Measurements from ENCODE around the gene PIGQ.

PIGQ gene

DNA sequence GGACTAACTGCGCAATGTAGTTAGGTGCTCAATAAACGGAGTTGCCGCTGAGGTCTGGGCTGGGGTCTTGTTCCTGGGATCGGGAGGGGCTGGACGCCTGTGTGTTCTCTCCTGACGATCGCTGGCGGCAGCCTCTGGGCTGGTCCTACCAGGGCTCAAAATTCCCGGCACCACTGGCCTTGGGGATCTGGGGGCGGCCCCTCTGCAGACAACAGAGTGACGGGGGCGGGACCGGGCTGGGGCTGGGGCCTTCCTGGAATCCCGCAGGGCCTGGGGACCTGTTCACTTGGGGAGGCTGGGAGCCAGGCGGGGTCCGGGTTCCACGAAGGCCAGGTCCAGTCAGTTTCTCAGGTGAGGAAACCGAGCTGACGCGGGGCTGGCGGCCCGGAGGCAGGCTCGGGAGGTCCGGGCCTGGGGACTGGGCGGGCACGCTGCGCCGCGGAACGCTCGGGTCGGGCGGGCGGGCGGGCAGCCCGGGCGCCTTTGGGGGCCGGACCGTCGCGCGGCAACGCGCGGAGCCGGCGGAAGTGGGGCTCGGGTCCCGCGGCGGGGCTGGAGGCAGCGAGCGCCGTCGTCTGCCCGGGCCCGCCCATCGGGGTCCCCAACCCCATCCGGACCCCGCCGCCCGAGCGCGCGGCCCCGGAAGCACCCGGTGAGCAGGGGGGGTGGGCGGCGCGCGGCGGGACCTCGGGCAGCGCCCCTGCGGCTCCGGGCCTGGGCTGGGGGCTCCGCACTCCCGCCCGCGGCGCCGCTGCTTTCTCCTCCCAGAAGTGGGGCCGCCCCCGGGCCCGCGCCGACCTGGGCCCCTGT, at the start of gene PIGQ:
TSS of gene PIGQ (plus strand) at position 524 of the 810 bp plus-strand sequence. CDS start 4,107 bp downstream, outside the sequence.
- no peak for DNase-seq

GRCh38 chr16:520847-521246, 48.9 kb upstream of the PIGQ start:
- no peak for DNase-seq

DNA sequence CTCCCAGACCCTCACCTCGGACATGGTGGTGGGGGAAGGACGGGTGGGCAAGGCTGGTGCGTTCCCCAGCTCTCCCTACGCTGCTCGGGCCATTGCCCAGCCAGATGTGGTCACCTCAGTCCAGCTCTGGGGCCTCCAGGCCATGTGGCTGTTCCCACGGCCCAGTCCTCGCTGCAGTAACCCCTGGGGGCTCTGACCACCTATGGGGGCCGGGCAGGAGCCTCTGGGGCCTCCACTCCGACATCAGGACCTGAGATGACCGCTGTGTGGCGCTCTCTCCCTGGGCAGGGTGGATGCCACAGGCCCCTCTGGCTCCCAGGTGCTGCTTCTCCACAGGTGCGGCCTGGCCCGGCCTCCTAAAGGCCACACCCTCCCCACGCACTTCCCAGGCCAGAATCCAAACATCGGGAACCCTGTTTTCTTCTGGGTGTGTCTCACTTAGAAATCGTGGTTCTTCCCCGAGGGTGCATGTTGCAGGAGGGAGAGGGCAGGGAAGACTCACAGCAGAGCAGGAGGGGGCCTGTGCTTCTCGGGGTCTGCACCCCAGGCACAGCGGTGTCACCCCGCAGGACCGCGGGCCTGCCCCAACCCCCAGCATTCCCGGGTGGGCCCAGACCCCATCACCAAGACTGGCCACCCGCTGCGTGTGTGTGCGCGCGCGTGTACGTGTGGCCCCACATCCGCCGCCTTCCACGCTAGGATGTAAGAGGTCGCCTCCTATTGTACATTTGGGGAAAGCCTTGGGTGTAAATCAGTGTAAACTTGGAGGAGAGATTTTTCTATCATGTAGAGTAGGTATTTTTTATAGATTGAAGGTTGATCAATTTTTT, 48.2 kb upstream of the PIGQ start:
- no peak for DNase-seq

DNA sequence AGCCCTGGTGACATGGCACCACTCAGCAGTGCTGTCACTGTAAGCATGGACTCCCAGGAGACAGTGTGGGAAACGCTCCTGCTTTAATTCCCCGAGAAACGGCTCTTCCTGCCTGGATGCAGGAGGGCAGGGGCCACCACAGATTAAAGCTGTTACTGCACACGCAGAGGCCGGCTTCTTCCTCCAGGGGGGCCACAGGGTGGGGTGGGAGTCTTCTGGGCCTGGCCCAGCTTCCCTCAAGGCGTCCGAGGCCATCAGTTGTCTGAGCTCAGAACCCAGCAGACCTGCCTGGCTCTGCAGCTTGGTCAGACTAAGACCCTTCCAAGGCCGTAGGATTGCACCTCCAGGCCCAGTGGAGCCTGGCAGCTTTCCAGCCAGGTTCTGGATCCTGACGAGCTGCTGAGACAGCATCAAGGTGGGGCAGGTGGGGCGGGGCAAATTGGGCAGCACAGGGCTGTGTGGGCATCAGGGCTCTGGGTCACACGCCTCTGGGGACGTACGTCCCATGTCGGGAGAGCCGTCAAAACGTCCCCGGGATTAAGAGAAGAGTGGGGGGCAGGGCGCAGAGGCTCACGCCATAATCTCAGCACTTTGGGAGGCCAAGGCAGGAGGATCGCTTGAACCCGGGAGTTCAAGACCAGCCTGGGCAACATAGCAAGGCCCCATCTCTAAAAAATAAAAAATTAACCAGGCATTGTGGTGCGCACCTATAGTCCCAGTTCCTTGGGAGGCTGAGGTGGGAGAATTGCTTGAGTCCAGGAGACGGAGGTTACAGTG, 47.3 kb upstream of the PIGQ start:
- DNase-seq, result no peak

GRCh38 chr16:523097-523741, 46.5 kb upstream of the PIGQ start:
- DNase-seq, result no peak

GRCh38 chr16:524274-525040, 45.3 kb upstream of the PIGQ start:
- DNase-seq, result no peak

DNA sequence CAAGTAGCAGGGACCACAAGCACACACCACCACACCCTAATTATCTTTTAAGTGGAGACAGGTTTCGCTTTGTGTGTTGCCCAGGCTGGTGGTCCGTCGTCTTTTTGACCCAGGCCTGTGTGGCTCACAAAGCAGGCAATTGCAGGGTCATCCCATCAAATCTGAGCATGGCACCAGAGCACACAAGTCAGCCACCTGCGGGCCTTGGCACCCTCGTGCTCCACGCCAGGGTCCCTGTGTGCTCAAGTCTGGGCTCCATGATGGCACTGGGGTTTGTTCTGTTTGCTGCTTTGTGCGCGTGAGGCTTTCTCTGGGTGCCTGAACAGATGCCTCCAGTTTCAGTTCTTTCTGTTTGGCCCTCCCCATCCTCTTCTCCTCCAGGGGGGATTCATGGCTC, 44.6 kb upstream of the PIGQ start:
- no peak for DNase-seq

GRCh38 chr16:525520-526180, 44.1 kb upstream of the PIGQ start:
- DNase-seq, result no peak

GRCh38 chr16:526181-527014, 43.4 kb upstream of the PIGQ start:
- no peak for DNase-seq

- DNase-seq, result peak; percentile 68
Observed at GRCh38 chr16:527015-527903, 42.5 kb upstream of the PIGQ start, which contains the start of gene CAPN15. CAPN15 (plus strand) TSS chr16:527712; CDS start chr16:546839, 19,127 bp downstream.

DNA sequence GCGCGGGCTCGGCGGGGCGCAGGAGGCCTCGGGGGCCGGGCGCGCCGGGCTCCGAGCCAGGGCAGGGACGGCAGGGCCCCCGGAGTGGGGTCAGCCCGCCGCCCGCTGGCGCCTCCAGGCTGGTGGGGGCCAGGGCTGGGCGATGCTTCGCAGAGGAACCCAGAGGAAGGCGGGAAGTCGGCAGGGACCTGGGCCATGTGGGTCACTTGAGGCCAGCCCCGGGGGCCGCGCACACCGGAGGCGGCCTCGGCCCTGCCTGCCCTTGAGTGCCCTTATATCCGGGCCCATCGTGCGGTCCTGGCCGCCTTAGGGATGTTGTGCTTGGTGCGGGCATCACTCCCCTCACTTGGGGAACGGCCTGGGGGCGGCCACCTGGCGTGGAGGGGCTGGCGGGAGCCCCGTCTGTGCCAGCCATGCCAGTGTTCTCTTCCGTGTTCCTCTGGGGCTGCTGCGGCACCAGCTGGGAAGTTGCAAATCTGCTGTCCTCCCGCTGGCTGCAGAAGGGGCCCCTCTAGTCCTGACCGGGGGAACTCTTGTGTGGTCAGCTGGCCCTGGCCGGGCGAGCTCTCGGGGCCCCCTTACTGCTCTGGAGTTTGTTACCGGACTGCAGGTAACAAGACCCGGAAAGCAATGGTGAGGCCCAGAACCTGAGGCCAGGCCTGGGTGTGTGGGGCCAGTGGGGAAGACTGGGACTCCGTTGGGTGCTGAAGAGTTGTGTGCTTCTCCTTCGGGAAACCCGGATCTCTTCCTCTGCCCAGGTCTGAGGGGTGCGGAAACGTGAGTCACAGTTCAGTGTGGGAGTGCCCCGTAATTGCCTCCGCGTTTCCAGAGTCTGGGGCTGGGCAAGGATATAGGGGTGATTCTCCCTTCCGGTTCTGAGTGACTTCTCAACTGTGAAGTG, 41.4 kb upstream of the PIGQ start:
- no peak for DNase-seq

DNA sequence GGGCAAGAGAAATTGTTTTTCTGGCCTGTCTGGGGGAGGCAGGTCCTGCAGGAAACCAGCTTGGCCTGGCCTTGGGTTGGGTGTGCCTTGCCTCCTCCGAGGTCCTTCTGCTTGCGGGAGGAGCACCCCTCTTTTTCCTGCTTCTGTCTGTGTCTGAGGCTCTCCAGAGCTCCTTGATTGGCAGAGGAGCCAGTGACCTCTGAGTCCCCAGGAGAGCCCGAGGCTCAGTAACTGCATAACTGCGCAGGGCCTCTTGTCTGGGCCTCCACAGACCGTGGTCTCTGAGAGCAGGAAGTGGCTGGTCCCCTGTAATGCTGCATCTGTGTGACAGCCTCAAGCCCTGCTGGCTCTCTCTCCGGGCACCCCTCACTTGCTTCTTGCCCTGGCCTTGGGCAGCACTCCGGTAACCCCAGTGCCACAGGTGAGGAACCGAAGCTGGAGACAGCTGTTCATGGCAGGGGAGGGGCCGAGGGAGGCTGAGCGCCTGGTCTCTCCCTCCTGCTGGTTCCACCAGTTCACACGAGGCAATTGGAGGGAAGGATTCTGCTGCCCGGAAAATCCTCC, 40.7 kb upstream of the PIGQ start:
- no peak for DNase-seq

GRCh38 chr16:530111-530817, 39.5 kb upstream of the PIGQ start:
- no peak for DNase-seq

DNA sequence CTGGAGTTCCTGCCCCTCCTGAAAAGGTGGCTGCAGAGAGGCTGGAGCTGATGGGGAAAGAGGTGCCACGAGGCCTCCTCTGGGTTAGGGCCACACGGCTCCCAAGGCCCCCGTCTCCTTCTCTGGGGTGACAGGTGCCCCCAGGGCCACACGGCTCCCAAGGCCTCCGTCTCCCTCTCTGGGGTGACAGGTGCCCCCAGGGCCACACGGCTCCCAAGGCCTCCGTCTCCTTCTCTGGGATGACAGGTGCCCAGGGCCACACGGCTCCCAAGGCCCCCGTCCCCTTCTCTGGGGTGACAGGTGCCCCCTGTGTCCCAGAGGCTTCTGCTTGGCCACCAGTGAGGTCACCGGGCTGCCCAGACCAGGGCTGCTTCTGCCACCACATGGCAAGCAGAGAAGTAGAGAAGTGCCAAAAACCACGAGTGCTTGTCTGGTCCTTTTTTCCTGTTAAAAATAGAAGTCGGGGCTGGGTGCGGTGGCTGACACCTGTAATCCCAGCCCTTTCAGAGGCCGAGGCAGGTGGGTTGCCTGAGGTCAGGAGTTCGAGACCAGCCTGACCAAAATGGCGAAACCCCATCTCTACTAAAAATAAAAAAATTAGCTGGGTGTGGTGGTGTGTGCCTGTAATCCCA, 38.2 kb upstream of the PIGQ start:
- DNase-seq, result no peak

DNA sequence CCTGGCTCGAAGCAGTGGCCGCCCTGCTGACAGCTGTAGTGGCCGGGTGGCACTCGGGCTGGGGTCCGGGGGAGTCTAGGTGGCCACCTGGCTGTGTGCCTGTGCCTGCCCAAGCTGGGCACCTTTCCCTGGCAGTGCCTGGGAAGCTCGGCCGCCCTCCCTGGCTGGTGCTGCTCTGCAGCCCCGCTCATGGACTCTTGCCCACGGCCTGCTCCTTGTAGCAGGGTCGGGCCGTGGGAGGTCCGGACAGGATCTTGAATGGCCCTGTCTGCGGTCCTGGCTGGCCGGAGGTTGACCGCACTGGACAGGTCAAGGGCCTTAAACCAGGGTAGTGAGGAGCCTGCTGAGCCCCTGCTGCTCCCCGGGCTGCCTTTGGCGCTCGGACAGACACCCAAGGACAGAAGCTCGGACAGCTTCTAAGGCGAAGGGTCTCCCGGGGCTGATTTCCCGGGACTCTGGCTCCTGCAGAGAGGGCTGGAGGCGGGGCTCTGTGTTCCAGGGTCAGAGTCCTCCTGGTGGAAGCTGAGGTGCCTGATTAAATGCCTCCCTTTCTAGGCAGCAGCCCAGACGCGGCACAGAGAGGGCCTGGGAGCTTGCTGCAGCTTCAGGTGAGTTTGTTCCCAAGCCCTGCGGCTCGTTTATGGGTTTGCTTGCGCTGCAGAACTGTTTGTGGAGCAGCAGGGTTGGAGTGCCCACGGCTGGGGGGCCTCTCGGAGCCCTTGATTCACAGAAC, 36.2 kb upstream of the PIGQ start:
- DNase-seq, result no peak

- DNase-seq, result no peak
Observed at GRCh38 chr16:534135-534534, 35.6 kb upstream of the PIGQ start.

Data from NCI-H510A (cell line).